IMR-90 (cell line): ENCODE data around the gene LIX1. TPM values are rescaled to one million over a fixed set of nuclear protein-coding genes. Genes with fewer than 3 reads are reported as not detected.

Experiments
- ATAC-seq: fragments of 200-7000 bp; cut with Tn5 transposase; 2 replicates; pipeline ENCODE4 v1.9.1; 2020; ENCODE audit warnings: low read depth, mild to moderate bottlenecking, moderate library complexity
- BruUV-seq: library from RNA; stranded (reverse); fragments of 400-500 nt; replicated peaks from 2 replicates; lab custom pipeline; 2021; lab: Mats Ljungman, UMichigan
- CTCF ChIA-PET: fragments of 300-600 bp; formaldehyde crosslinking; extraction: SDS; loops from one replicate; lab custom pipeline; 2021; ENCODE audit warnings: antibody characterized with exemption; lab: Yijun Ruan, JAX
- POLR2A ChIA-PET: fragments of 300-600 bp; sonication (Branson Sonifier 250); formaldehyde crosslinking; loops from one replicate; lab custom pipeline; 2022; ENCODE audit warnings: antibody characterized with exemption; ENCODE audit not compliant: unreplicated experiment; lab: Charles Lee
- DNase-seq: peaks from one replicate; pipeline ENCODE4 v3.0.0; 2013
- H2AFZ ChIP-seq: replicated peaks from 2 replicates; pipeline ENCODE3; 2013; ENCODE audit warnings: low read length, mild to moderate bottlenecking; ENCODE audit not compliant: poor library complexity
- H2AK5ac ChIP-seq: 2 replicates; pipeline ENCODE4 v1.6.1; 2013; ENCODE audit warnings: low read depth, low read length, inconsistent platforms
- H2AK9ac ChIP-seq: replicated peaks from 2 replicates; pipeline ENCODE3; 2013; ENCODE audit warnings: mild to moderate bottlenecking, low read depth, low read length, moderate library complexity; ENCODE audit not compliant: poor library complexity
- H2BK120ac ChIP-seq: 2 replicates; pipeline ENCODE4 v1.6.1; 2013; ENCODE audit warnings: low read depth, low read length, inconsistent platforms
- H2BK15ac ChIP-seq: 3 replicates; pipeline ENCODE4 v1.6.1; 2013; ENCODE audit warnings: low read depth, low read length, inconsistent platforms
- H2BK20ac ChIP-seq: 2 replicates; pipeline ENCODE4 v1.6.1; 2013; ENCODE audit warnings: low read depth, mild to moderate bottlenecking, inconsistent platforms, low read length, moderate library complexity
- H2BK5ac ChIP-seq: 2 replicates; pipeline ENCODE4 v1.6.1; 2013; ENCODE audit warnings: mild to moderate bottlenecking, low read depth, low read length, inconsistent platforms; ENCODE audit not compliant: poor library complexity, severe bottlenecking
- H3K14ac ChIP-seq: replicated peaks from 2 replicates; pipeline ENCODE4 v1.6.1; 2013; ENCODE audit warnings: low read depth, low read length, inconsistent platforms
- H3K18ac ChIP-seq: 2 replicates; pipeline ENCODE4 v1.6.1; 2013; ENCODE audit warnings: low read depth, low read length, control low read depth
- H3K23ac ChIP-seq: 2 replicates; pipeline ENCODE4 v1.6.1; 2013; ENCODE audit warnings: low read depth, low read length, inconsistent platforms
- H3K27ac ChIP-seq: 2 replicates; pipeline ENCODE4 v1.5.1; 2013; ENCODE audit warnings: mild to moderate bottlenecking, control low read depth, low read length; ENCODE audit not compliant: insufficient read depth
- H3K27me3 ChIP-seq: 2 replicates; pipeline ENCODE4 v1.6.1; 2013; ENCODE audit warnings: low read length; ENCODE audit not compliant: control insufficient read depth, insufficient read depth
- H3K36me3 ChIP-seq: 2 replicates; pipeline ENCODE4 v1.6.1; 2013; ENCODE audit warnings: low read length, mixed read lengths; ENCODE audit not compliant: control insufficient read depth, insufficient read depth
- H3K4ac ChIP-seq: 2 replicates; pipeline ENCODE4 v1.6.1; 2013; ENCODE audit warnings: low read depth, low read length, inconsistent platforms
- H3K4me1 ChIP-seq: 2 replicates; pipeline ENCODE4 v1.6.1; 2013; ENCODE audit warnings: low read length, mixed read lengths; ENCODE audit not compliant: control insufficient read depth, insufficient read depth
- H3K4me2 ChIP-seq: 2 replicates; pipeline ENCODE4 v1.6.1; 2013; ENCODE audit warnings: low read depth, mild to moderate bottlenecking, control low read depth, low read length, moderate library complexity
- H3K4me3 ChIP-seq: 2 replicates; pipeline ENCODE4 v1.5.1; 2013; ENCODE audit warnings: low read depth, mild to moderate bottlenecking, control low read depth, low read length, moderate library complexity; ENCODE audit not compliant: insufficient read depth
- H3K56ac ChIP-seq: 2 replicates; pipeline ENCODE4 v1.6.1; 2013; ENCODE audit warnings: low read length, inconsistent platforms; ENCODE audit not compliant: insufficient read depth; ENCODE audit errors: extremely low read depth
- H3K79me1 ChIP-seq, 2 experiments: 2 replicates each; pipeline ENCODE4 v1.6.1; 2013; ENCODE audit warnings: low read length in 2 of 2, inconsistent platforms in 1 of 2, low read depth in 1 of 2
- H3K9ac ChIP-seq: 2 replicates; pipeline ENCODE4 v1.6.1; 2013; ENCODE audit warnings: low read depth, low read length, control low read depth
- H3K9me1 ChIP-seq: 2 replicates; pipeline ENCODE4 v1.6.1; 2013; ENCODE audit warnings: low read length, inconsistent platforms; ENCODE audit not compliant: insufficient read depth
- H3K9me3 ChIP-seq: 2 replicates; pipeline ENCODE4 v1.6.1; 2013; ENCODE audit warnings: low read length; ENCODE audit not compliant: control insufficient read depth, insufficient read depth
- H4K20me1 ChIP-seq: 2 replicates; pipeline ENCODE4 v1.6.1; 2013; ENCODE audit warnings: low read length, inconsistent platforms; ENCODE audit not compliant: insufficient read depth
- H4K5ac ChIP-seq: 2 replicates; pipeline ENCODE4 v1.6.1; 2013; ENCODE audit warnings: mild to moderate bottlenecking, low read depth, low read length, control low read depth
- H4K8ac ChIP-seq, 2 experiments: 2 replicates each; pipeline ENCODE4 v1.6.1; 2013; ENCODE audit warnings: low read depth in 2 of 2, low read length in 2 of 2, control low read depth in 1 of 2, inconsistent platforms in 1 of 2
- H4K91ac ChIP-seq: 2 replicates; pipeline ENCODE4 v1.6.1; 2013; ENCODE audit warnings: low read depth, low read length, inconsistent platforms; ENCODE audit not compliant: insufficient read depth
- CEBPB ChIP-seq: IDR thresholded peaks from 2 replicates; pipeline ENCODE4 v1.6.1; 2012; ENCODE audit warnings: low read depth, low read length, improper control_type of control experiment
- CHD1 ChIP-seq: IDR thresholded peaks from 2 replicates; pipeline ENCODE4 v1.6.1; 2012; ENCODE audit warnings: low read depth, low read length, improper control_type of control experiment
- MAFK ChIP-seq: IDR thresholded peaks from 2 replicates; pipeline ENCODE4 v1.6.1; 2012; ENCODE audit warnings: low read depth, low read length, improper control_type of control experiment
- MAZ ChIP-seq: IDR thresholded peaks from 2 replicates; pipeline ENCODE4 v1.6.1; 2012; ENCODE audit warnings: low read depth, mild to moderate bottlenecking, low read length, improper control_type of control experiment, moderate library complexity, borderline replicate concordance
- RCOR1 ChIP-seq: IDR thresholded peaks from 2 replicates; pipeline ENCODE4 v1.6.1; 2012; ENCODE audit warnings: mild to moderate bottlenecking, low read length, improper control_type of control experiment; ENCODE audit not compliant: insufficient replicate concordance
- dilution Hi-C: fragments of 300-500 bp; cut with HindIII; formaldehyde crosslinking; loops from one replicate; pipeline ENCODE4 v1.14.3; 2018; ENCODE audit warnings: low sequenced_read_pairs; ENCODE audit not compliant: unreplicated experiment
- in situ Hi-C: fragments of 300-500 bp; cut with MboI; formaldehyde crosslinking; loops from 3 replicates; pipeline ENCODE4 v1.14.3; 2019; ENCODE audit warnings: low sequenced_read_pairs, inconsistent platforms, mixed read lengths
- intact Hi-C: fragments of 100-400 bp; cut with micrococcal nuclease; formaldehyde crosslinking; loops from 2 replicates; pipeline ENCODE4 v1.10.0; 2022
- polyA plus RNA-seq, 3 experiments: library from polyadenylated mRNA; depleted of rRNA; stranded (reverse); fragments of >200 nt; gene quantifications; 2 replicates each; pipeline ENCODE4 v1.2.3, GENCODE V29; 2012; ENCODE audit warnings: low replicate concordance in 1 of 3
- total RNA-seq: library from RNA; depleted of rRNA; stranded (reverse); fragments of >200 nt; gene quantifications from 2 replicates; pipeline ENCODE4 v1.2.3, GENCODE V29; 2012

LIX1 gene
- total and polyA plus RNA-seq, 2 of the 4 experiments (the other 2 are of a cell fraction), result not detected

GRCh38 chr5:97172227-97172626 lies 29.8 kb upstream of the LIX1 start:
- no peak overlapping the region for H3K18ac ChIP-seq
- no peak overlapping the region for H2BK5ac ChIP-seq
- H3K79me1 ChIP-seq, result peaks cover 3 to 15% of the 10 kb centered on the region in 2 experiments; a peak in 2 of 4 replicates
- no peaks in the 10 kb centered on the region for H3K9me1 ChIP-seq
- ATAC-seq, result no peak
- ChIA-PET CTCF (no interaction called here), POLR2A (no interaction called here)
- no peak for TF ChIP-seq MAZ
- no peak for TF ChIP-seq MAFK
- no peak for TF ChIP-seq RCOR1
- TF ChIP-seq CEBPB, result no peak
- TF ChIP-seq CHD1, result no peak
- H2AK5ac ChIP-seq, result no peak overlapping the region
- no peak overlapping the region for H4K8ac ChIP-seq
- H3K4ac ChIP-seq, result no peak overlapping the region
- no peak for DNase-seq
- H3K36me3 ChIP-seq, result peaks cover 38% of the 10 kb centered on the region
- H2BK120ac ChIP-seq, result no peak overlapping the region
- no peaks in the 10 kb centered on the region; the same call in 1 of the 2 replicates for H4K20me1 ChIP-seq
- dilution Hi-C loops (loop anchor here (25.0 kb wide), 2 partner anchors 285 to 385 kb away; partner anchors contain the start of gene ERAP2), in situ Hi-C loops (loop anchor here (25.0 kb wide), 1 partner anchor 560 kb away; no protein-coding TSS in a partner anchor), intact Hi-C loops (no loop called here)
- H3K23ac ChIP-seq, result no peak overlapping the region
- H2BK20ac ChIP-seq, result no peak overlapping the region
- no peak overlapping the region for H3K4me3 ChIP-seq
- no peak overlapping the region for H2AFZ ChIP-seq
- no peak overlapping the region for H3K56ac ChIP-seq
- no peak overlapping the region for H4K91ac ChIP-seq
- no peak overlapping the region for H3K4me2 ChIP-seq
- H3K27me3 ChIP-seq, result no peaks in the 10 kb centered on the region
- H3K9me3 ChIP-seq, result no peaks in the 10 kb centered on the region
- no peak overlapping the region for H4K5ac ChIP-seq
- no TSS peak for BruUV-seq
- H3K14ac ChIP-seq, result no peak overlapping the region
- H2AK9ac ChIP-seq, result no peak overlapping the region
- H3K9ac ChIP-seq, result no peak overlapping the region
- H2BK15ac ChIP-seq, result no peak overlapping the region
- H3K27ac ChIP-seq, result no peak overlapping the region
- no peaks in the 10 kb centered on the region for H3K4me1 ChIP-seq
